Measurements from ENCODE around the gene SMC3. TPM values are rescaled to one million over a fixed set of nuclear protein-coding genes. Genes with fewer than 3 reads are reported as not detected.
"Not testable (repeated sequence)": the region's sequence is repeated elsewhere in the genome, so short reads cannot be mapped to it uniquely, and the experiment has no call there.

Gene SMC3
- total RNA-seq, 1 experiment from 2014 or later = 16.5 TPM

- in situ Hi-C loops (cut with HindIII; ENCODE audit: low pct_unique_long_range_greater_than_20kb, low sequenced_read_pairs) = loop anchor here (25.0 kb wide), 1 partner anchor 231 kb away; no protein-coding TSS in a partner anchor
- no peak for DNase-seq (ENCODE audit: low read depth)
Measured at GRCh38 chr10:110568055-110568735, 700 bp downstream of the SMC3 start.

- in situ Hi-C loops (cut with HindIII; ENCODE audit: low pct_unique_long_range_greater_than_20kb, low sequenced_read_pairs) = loop anchor here (25.0 kb wide), 1 partner anchor 232 kb away; no protein-coding TSS in a partner anchor
- DNase-seq (ENCODE audit: low read depth) = no peak
Measured at GRCh38 chr10:110569122-110569521, 1.6 kb downstream of the SMC3 start.

GRCh38 chr10:110569736-110570135, 2.2 kb downstream of the SMC3 start:
- in situ Hi-C loops (cut with HindIII; ENCODE audit: low pct_unique_long_range_greater_than_20kb, low sequenced_read_pairs) = loop anchor here (25.0 kb wide), 1 partner anchor 232 kb away; no protein-coding TSS in a partner anchor
- DNase-seq (ENCODE audit: low read depth) = no peak

- DNase-seq (ENCODE audit: low read depth) = no peak
- in situ Hi-C loops (cut with HindIII; ENCODE audit: low pct_unique_long_range_greater_than_20kb, low sequenced_read_pairs) = loop anchor here (25.0 kb wide), 1 partner anchor 234 kb away; no protein-coding TSS in a partner anchor
Measured at GRCh38 chr10:110571093-110571743, 3.7 kb downstream of the SMC3 start.

- no peak for DNase-seq (ENCODE audit: low read depth)
- in situ Hi-C loops (cut with HindIII; ENCODE audit: low pct_unique_long_range_greater_than_20kb, low sequenced_read_pairs) = loop anchor here (25.0 kb wide), 1 partner anchor 236 kb away; no protein-coding TSS in a partner anchor
Measured at GRCh38 chr10:110572862-110573261, 5.4 kb downstream of the SMC3 start.

- in situ Hi-C loops (cut with HindIII; ENCODE audit: low pct_unique_long_range_greater_than_20kb, low sequenced_read_pairs) = loop anchor here (25.0 kb wide), 1 partner anchor 237 kb away; no protein-coding TSS in a partner anchor
- DNase-seq (ENCODE audit: low read depth) = no peak
Measured at GRCh38 chr10:110574420-110574819, 6.9 kb downstream of the SMC3 start.

DNA sequence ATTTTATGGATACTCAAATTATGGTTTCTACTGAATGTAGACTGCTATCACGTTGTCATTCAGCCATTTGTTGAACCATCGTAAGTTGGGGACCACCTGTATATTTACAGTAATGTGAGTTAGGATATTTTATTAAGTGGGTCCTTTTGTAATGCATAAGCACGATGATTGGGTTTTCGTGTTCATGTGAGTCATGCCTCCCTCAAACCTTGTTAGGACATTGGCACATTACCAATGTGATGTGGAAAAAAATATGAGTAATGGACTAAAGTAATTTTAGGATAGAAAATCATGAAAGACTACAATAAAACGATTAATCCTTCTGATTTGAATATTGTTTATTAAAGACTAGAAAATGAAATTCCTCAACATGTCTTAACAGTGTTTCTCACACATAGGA, 8.7 kb downstream of the SMC3 start:
- DNase-seq (ENCODE audit: low read depth) = no peak
- in situ Hi-C loops (cut with HindIII; ENCODE audit: low pct_unique_long_range_greater_than_20kb, low sequenced_read_pairs) = no loop called here

GRCh38 chr10:110577056-110577455, 9.6 kb downstream of the SMC3 start:
- in situ Hi-C loops (cut with HindIII; ENCODE audit: low pct_unique_long_range_greater_than_20kb, low sequenced_read_pairs) = no loop called here
- no peak for DNase-seq (ENCODE audit: low read depth)

GRCh38 chr10:110584006-110584405, 16.5 kb downstream of the SMC3 start:
- DNase-seq (ENCODE audit: low read depth) = no peak
- in situ Hi-C loops (cut with HindIII; ENCODE audit: low pct_unique_long_range_greater_than_20kb, low sequenced_read_pairs) = no loop called here

- DNase-seq (ENCODE audit: low read depth) = no peak
- in situ Hi-C loops (cut with HindIII; ENCODE audit: low pct_unique_long_range_greater_than_20kb, low sequenced_read_pairs) = no loop called here
Measured at GRCh38 chr10:110591760-110592159, 24.3 kb downstream of the SMC3 start.

GRCh38 chr10:110597476-110597875, 30.0 kb downstream of the SMC3 start:
- in situ Hi-C loops (cut with HindIII; ENCODE audit: low pct_unique_long_range_greater_than_20kb, low sequenced_read_pairs) = no loop called here
- no peak for DNase-seq (ENCODE audit: low read depth)

DNA sequence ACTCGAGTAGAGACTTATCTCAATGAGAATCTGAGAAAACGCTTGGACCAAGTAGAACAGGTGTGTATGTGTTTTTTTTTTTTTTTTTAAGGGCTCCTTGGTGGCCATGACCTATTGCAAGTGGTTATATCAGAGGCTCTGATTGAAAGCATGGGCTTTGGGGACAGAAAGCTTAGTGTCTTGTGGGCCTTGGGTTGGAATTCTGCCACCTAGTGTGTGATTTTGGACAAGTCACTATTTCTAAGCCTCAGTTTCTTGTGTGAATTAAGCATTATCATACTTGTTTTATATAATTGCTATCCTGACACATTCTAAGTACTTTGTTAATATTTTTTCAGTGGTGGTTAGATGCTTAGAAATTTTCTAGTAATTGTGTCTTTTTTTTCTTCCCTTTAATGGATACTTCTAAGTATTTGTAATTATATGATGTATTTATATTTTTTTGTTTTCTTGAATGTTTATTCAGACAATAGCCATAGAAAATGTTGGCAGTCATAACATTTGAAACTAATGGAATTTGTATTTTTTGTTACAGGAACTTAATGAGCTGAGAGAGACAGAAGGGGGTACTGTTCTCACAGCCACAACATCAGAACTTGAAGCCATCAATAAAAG, 33.1 kb downstream of the SMC3 start:
- in situ Hi-C loops (cut with HindIII; ENCODE audit: low pct_unique_long_range_greater_than_20kb, low sequenced_read_pairs) = no loop called here
- DNase-seq (ENCODE audit: low read depth) = peak; percentile 55

GRCh38 chr10:110601581-110601980, 34.1 kb downstream of the SMC3 start:
- no peak for DNase-seq (ENCODE audit: low read depth)
- in situ Hi-C loops (cut with HindIII; ENCODE audit: low pct_unique_long_range_greater_than_20kb, low sequenced_read_pairs) = no loop called here

- no peak for DNase-seq (ENCODE audit: low read depth)
- in situ Hi-C loops (cut with HindIII; ENCODE audit: low pct_unique_long_range_greater_than_20kb, low sequenced_read_pairs) = no loop called here
Measured at GRCh38 chr10:110608087-110608486, 40.6 kb downstream of the SMC3 start.

DNA sequence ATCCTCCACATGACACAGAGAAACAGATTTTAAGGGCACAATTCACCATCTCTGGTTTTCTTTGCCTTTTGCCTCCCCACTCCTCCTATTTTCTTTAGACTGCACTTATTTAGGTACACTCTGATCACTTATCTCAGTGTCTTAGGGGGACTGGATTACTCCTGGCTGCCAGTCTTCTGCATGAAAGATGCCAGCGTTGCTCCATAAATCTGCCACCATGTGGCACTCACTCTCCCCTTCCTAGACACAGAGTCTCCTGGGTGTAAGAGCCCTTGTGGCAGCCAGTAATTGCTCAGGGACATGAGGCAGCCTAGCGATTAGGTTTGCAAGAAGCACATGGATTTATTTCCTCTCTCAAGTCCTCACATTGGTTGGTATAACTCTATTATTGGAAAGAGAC, 42.1 kb downstream of the SMC3 start:
- peak; percentile 40 for DNase-seq (ENCODE audit: low read depth)
- in situ Hi-C loops (cut with HindIII; ENCODE audit: low pct_unique_long_range_greater_than_20kb, low sequenced_read_pairs) = no loop called here

- DNase-seq (ENCODE audit: low read depth) = peak; percentile 70
- in situ Hi-C loops (cut with HindIII; ENCODE audit: low pct_unique_long_range_greater_than_20kb, low sequenced_read_pairs) = no loop called here
Measured at GRCh38 chr10:110610308-110610774, 42.8 kb downstream of the SMC3 start.

DNA sequence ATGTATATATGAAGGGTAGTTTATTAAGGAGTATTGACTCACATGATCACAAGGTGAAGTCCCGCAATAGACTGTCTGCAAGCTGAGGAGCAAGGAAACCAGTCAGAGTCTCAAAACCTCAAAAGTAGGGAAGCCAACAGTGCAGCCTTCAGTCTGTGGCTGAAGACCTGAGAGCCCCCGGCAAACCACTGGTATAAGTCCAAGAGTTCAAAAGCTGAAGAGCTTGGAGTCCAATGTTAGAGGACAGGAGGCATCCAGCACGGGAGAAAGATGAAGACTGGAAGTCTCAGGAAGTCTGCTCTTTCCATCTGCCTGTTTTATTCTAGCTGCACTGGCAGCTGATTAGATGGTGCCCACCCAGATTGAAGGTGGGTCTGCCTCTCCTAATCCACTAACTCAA, 43.3 kb downstream of the SMC3 start:
- DNase-seq (ENCODE audit: low read depth); in situ Hi-C loops (cut with HindIII; ENCODE audit: low pct_unique_long_range_greater_than_20kb, low sequenced_read_pairs): not testable (repeated sequence)

DNA sequence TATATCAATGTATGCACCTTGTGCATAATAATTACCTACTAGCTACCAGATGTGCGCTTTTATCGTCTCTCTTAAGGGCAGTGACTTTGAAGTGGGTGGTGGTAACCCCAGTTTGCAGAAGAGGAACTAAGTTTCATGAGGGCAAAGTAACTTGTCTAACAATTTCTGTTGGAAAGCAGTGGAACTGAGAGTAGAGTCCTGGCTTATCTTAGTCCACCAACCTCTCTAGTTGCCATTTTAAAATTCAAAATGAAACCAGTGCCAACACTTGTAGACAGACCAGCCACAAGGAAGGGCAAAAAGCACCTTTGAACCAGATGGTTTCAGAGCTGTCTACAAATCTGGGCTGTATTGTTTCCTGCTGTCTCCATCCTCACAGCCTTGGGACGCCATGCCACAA, 44.6 kb downstream of the SMC3 start:
- in situ Hi-C loops (cut with HindIII; ENCODE audit: low pct_unique_long_range_greater_than_20kb, low sequenced_read_pairs) = no loop called here
- no peak for DNase-seq (ENCODE audit: low read depth)

DNA sequence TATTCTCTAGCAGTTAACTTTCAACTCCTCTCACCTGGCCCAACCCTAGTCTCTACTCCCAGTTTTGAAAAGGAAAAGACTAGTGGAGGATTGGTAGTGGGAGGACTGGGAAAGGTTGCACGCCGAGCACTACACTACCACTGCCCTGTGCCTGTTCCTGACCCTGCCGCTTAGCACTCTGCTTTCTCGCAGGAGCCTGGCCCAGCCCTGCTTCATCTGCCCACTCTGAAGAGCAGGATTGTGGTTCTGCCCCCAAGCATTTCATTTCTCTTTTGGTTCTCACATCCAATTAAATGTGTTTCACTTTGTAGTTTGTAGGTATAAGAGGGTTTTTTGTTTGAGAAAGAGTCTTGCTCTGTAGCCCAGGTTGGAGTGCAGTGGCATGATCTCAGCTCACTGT, 45.1 kb downstream of the SMC3 start:
- in situ Hi-C loops (cut with HindIII; ENCODE audit: low pct_unique_long_range_greater_than_20kb, low sequenced_read_pairs) = no loop called here

More for the DNA sequence above, 45.1 kb downstream of the SMC3 start:
- no peak for DNase-seq (ENCODE audit: low read depth)

Data from Caki2 (cell line).